GM19043 (cell line): ENCODE results near the gene ADAMTS8.

Experiments used
- ATAC-seq: cut with Tn5 transposase; IDR thresholded peaks from one replicate; pipeline ENCODE4 v1.9.1; 2021; ENCODE audit warnings: low read depth; ENCODE audit not compliant: unreplicated experiment

ADAMTS8 gene

GRCh38 chr11:130464291-130464812 is 35.9 kb upstream of the ADAMTS8 start:
- ATAC-seq: no peak

DNA sequence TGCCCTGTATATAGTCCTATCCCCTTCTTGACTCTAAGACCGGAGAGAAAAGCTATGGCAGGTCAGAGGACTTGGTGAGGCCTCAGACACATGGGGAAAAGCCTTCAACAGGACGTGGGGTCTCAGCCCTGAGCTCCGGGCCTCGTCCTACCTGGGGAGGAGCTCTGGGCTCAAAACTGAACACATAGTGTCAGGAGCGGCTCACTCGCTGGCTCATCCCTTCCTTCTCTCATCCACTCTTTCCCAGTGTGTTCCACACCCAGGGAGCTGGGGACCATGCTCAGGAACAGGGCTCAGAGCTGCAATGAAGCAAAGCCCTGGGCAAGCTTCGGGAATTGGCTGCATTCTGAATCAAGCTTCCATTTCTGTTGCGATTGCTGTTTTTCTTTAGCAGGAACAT is 34.5 kb upstream of the ADAMTS8 start:
- no peak for ATAC-seq

DNA sequence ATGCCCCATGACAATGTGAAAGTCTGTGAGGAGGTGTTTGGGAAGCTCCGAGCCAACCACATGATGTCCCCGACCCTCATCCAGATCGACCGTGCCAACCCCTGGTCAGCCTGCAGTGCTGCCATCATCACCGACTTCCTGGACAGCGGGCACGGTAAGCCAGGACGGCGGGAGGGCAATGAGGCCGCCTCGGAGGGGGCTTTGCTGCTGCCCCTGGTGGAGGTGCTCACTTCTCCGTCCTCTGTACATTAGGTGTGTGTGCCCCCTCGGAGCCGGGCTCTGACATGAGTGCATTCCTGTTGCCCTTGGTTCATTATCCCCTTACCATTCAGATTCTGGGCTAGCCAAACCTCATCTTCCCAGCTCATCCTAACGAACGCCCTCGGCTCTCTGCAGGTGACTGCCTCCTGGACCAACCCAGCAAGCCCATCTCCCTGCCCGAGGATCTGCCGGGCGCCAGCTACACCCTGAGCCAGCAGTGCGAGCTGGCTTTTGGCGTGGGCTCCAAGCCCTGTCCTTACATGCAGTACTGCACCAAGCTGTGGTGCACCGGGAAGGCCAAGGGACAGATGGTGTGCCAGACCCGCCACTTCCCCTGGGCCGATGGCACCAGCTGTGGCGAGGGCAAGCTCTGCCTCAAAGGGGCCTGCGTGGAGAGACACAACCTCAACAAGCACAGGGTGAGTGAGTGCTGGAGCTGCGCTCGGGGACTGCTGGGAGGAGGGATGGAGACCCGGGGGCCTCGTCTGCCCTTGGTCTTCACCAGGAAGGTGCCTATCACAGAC is 33.9 kb upstream of the ADAMTS8 start:
- ATAC-seq: no peak

DNA sequence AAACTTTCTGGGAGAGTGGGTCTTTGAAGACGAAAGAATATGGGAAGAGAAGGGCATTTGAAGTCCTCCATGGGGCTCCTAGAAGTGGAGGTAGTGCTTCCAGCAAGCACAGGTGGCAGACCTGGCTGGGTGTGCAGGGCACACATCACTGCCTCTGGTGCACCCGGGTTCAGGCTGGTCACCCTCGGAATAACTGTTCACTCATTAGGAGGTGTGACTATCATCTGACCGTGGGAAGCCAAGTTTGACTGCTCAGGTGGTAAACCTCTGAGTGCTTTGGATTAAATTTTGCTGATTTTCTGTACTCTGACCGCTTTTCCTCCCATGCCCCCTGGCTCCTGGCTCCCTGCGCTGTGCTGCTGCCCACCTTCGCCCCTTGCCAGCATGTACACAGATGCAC is 31.1 kb upstream of the ADAMTS8 start:
- no peak for ATAC-seq

- ATAC-seq: no peak
These were observed 30.0 kb upstream of the ADAMTS8 start for GRCh38 chr11:130458410-130458729.

DNA sequence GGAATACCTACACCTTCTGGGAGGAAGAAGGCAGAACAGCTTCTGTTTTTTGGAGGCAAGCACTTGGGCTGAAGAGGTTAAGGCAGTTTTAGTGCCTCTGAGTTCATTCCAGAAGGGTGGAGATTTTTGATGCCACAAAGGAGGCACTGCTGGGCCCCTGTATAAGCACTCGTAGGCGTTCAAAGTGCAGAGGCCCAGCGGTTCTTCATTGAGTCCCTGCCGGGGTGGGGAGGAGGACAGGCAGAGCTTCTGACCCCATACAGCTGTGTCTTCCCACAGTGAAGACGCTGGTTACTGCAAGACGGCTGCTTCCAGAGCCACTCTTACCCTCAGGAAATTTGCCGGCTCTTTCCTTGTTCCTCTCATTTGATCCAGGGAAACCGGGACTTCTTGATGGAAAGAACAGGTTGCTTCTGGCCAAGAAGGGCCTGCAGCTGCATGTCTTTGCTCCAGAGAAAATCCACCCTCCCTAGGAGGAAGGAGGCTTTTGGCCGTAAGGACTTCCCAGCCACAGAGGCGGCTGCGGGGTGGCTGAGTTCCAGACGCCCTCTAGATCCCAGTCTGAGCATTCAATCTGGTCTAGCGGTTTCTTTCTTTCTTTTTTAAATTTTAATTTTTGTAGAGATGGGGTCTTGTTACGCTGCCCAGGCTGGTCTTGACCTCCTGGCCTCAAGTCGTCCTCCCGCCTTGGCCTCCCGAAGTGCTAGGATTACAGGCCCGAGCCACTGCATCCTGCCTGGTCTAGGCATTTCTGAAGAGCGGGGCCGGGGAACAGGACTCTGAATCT is 29.4 kb upstream of the ADAMTS8 start:
- ATAC-seq: no peak

DNA sequence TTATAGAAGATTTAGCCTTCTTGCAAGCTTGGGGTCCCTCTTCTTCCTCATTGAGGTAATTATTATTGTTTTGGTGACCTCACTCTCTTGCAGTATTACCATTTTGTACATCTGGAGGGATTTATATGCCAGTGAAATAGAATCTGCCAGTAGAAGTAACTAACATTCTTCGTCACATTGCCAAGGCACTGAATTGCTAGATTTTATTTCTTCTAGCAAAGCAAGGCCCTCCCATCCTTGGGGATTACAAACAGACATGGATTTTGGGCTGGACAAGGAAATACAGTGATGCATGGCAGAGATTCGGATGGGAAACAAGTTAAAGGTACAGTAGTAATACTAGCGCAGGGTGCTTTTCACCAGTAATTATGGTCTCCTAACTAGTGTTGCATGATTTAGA is 27.9 kb upstream of the ADAMTS8 start:
- no peak for ATAC-seq

DNA sequence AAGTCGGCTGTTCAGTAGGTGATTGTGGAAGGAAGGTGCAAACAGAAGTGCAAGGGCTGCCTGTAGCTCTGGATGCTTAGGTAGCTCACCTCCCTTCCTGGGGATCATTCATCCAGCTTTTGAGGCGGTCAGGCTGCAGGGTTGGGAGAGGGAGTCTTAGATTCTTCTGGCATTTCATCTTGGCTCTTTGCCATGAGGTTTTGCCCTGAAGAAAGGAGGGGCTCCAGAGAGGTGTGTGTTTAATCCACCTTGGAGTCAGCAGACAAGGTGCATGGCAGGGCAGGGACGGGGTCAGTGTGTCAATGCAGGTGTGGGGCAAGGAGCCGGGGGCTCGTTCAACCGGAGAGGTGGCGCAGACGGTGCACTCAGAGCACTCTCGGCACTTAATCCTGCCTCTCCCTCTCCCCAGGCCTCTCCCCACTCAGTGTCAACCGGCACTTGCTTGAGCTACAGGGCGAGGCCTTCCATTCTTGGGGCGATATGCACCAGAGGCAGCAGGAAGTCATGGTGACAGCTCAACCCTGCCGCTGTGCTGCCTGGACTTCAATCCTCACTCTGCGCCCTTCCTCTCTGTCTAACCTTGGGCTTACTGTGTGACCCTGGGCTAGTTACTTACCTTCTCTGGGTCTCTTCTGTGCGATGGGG is 27.2 kb upstream of the ADAMTS8 start:
- ATAC-seq: no peak

- no peak for ATAC-seq
These were observed 26.3 kb upstream of the ADAMTS8 start for GRCh38 chr11:130454491-130455252.

DNA sequence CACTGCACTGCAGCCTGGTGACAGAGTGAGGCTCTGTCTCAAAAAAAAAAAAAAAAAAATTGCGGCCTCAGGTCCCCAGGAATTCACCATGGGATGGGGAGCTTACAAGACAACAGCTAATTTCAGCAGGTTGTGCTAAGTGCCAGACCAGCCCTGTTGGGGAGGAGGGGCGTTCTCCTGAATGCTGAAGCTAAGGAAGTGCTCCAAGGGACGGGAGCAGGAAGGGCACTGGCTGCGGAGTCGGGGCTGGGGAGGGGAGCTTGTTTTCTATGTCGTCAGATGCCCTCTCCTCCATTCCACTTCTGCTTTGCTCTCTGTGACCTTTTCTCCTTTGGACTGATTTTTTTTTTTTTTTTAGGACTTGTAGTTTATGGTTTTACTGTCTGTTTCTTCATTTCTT is 24.5 kb upstream of the ADAMTS8 start:
- no peak for ATAC-seq

DNA sequence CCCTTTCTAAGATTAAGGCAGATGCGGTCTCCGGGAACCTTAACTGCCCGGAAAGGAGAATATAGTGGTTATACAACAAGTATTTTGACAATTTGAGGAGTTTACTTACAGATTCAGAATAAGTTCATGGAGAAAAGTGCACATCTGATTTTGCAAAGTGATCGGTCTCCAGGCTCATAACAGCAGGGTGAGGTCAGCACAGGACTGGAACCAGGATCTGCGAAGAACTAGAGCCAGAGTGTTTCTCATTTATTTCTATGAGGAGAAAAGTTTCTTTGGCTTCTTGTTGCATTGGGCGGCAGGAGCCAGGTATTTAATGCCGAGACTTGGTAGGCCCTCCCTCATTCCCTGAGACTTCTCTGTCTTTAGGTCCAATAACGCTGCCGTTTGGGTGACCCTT is 23.8 kb upstream of the ADAMTS8 start:
- no peak for ATAC-seq

DNA sequence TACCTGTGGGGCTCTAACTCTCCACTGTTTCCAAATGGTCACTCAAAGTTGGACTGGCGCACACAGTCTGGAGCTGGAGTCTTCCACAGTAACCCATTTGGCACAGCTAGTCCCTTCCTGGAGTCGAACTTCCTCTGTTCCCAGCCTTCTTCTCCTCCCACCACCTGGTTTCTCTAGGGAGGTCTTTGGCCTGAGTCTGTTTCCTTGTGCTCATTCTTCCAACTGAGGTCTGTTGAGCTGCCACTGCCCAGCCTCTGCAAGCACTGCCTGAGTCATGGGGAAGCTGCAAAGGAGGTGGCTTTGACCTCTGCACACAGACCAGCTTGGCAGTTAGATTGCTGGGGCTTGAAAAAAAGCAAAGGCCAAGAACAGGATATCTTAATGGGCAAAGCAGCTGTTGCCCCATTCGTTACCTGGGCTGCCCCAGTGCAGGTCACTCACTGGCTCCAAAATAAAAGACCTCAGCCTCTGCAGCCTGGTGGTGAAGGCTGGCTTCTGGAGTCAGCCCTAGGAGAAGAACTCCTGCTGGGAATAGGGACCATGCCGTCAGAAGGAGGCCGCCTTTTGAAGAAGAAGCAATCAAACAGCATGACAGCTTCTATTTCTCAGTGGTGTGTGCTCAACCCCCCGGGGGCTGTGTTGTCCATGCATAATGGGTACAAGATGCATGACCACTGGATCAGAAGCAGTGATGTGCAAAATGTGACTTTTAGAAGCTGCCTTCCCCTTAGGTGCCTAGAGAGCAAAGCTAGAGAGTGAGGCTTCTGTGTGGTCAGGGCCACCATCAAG is 23.0 kb upstream of the ADAMTS8 start:
- ATAC-seq: no peak

DNA sequence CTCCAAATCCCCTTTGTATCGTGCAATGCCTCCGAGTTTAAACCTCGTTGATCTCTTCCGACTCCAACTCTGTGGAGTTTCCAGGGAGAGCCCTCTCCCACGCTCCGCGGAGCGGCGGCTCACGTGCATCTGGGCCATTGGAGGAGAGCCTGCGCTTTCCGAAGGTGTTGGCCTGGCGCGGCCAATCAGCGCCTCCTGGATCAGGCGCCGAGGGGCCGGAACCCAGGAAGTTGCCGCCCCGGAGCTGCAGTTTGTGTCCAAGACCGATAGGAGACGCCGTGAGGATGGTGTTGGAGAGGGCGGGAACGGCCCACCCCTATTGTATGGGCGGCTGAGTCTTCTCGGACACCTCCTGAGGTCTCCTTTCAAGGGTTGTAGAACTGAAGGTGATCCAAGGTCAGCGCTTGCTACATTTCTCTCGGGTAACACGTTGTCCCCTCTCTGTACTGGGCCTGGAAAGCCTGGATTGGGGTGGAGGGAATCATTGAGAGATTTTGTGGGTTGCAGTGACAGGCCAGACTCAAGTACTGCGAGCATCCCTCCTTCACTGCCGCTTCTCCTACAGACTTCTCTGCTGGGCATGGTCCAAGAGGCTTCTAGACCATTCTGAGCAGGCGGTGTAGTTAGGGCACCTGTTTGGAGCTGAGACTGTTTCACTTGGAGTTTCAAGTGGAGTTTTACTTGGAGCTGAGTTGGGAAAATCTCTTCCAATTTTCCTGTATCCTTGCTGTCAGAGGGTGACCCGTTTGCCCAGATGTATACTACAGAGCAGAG is 21.8 kb upstream of the ADAMTS8 start:
- no peak for ATAC-seq

- ATAC-seq: no peak
These were observed 21.0 kb upstream of the ADAMTS8 start for GRCh38 chr11:130449310-130449990.

DNA sequence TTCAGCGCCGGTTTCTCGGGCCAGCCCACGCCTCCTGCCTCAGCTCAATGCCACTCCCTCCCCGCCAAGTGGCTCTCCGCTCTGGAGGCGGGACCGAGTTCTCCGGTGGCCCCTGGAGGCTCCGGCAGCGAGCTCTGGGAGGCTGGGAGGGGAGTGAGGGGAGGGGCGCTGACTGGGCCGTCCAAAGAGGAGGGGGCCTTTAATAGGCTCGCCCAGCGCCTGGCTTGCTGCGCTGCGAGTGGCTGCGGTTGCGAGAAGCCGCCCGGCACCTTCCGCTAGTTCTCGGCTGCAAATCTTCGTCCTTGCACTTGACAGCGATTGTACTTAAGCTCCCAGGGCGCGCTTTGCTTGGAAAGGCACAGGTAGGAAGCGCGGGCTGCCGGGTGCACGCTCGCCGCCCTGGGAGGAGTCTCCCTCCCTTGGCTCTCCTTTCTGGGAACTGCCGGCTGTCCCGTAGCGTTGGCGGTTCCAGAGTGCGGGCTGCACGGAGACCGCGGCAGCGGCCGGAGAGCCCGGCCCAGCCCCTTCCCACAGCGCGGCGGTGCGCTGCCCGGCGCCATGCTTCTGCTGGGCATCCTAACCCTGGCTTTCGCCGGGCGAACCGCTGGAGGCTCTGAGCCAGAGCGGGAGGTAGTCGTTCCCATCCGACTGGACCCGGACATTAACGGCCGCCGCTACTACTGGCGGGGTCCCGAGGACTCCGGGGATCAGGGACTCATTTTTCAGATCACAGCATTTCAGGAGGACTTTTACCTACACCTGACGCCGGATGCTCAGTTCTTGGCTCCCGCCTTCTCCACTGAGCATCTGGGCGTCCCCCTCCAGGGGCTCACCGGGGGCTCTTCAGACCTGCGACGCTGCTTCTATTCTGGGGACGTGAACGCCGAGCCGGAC is 20.3 kb upstream of the ADAMTS8 start, which contains the start of gene ADAMTS15:
Gene ADAMTS15, plus strand, starts transcription at position 230 of the 894 bp plus-strand sequence. Its CDS starts 329 bp downstream, at position 559.
- ATAC-seq: no peak

DNA sequence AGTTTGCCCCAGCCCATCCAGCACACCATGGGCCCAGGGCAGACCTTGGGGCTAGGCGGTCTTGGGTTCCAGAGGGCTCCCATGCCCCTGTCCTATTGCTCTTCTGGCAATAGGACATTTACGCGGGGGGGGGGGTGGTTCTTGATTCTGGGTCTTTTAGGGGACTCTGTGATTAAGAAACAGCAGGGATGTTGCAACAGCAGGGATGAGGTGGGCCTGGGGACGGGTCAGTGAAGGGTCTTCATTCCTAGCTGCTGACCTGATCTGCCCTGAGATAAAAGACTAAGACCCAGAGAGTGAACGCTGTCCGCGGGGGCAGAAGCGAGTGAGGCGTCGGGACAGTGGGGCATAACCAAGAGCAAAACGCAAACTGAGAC is 19.6 kb upstream of the ADAMTS8 start:
- ATAC-seq: no peak

DNA sequence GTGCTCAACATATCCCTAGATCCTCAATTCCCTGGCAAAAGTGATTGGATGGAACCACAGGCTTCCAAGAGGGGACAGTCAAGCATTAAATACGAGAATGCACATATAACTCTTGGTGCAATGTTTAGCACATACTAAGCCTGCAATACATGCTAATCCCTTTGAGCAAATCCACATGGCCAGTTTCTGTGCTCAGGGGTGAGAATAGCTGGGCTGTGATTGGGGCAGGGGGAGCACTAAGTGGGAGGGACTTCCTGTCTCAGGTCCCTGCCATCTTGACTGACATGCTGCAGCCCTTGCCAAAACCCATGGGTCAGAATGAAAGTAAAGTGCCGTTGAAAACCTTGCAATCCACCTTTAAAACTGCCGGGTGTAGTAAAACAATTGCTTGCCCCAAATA is 17.4 kb upstream of the ADAMTS8 start:
- ATAC-seq: no peak

GRCh38 chr11:130442737-130443136 is 14.3 kb upstream of the ADAMTS8 start:
- no peak for ATAC-seq
